ENCODE results near the gene SDK1. TPM values are rescaled to one million over a fixed set of nuclear protein-coding genes. Genes with fewer than 3 reads are reported as not detected.
"Not testable (repeated sequence)": the region's sequence is repeated elsewhere in the genome, so short reads cannot be mapped to it uniquely, and the experiment has no call there.

The SDK1 gene
- total and polyA plus RNA-seq, 2 of the 8 experiments (the other 6 are each of a cell fraction or from before 2014, with no cell fraction given), result 3.3 to 7.2 TPM

- POLR2A ChIA-PET (ENCODE audit: partially characterized antibody); H3K56ac ChIP-seq (replicated peaks; ENCODE audit: insufficient read length, low read depth, low read length); H2AFZ ChIP-seq (ENCODE audit: low read length); H4K8ac ChIP-seq (ENCODE audit: extremely low read depth, insufficient read depth, low read length); H3K4ac ChIP-seq (replicated peaks; ENCODE audit: insufficient read length, low read depth, low read length); FAIRE-seq; H3K79me1 ChIP-seq (ENCODE audit: low read depth, low read length); H2AK5ac ChIP-seq (ENCODE audit: low read depth, low read length); H3K4me3 ChIP-seq (ENCODE audit: extremely low read depth in 1 of 4, insufficient read depth in 2 of 4, low read depth in 3 of 4, low read length in 4 of 4); H2BK12ac ChIP-seq (ENCODE audit: low read depth, low read length); H2BK20ac ChIP-seq (ENCODE audit: low read length); H3K36me3 ChIP-seq (ENCODE audit: control insufficient read depth in 2 of 4, insufficient read depth in 4 of 4, low read length in 3 of 4); H3K14ac ChIP-seq (ENCODE audit: insufficient read length); DNase-seq (ENCODE audit: low read depth in 1 of 2, low spot score in 2 of 2); H3K4me1 ChIP-seq (replicated peaks in 1 of 4; ENCODE audit: control insufficient read depth in 3 of 4, insufficient read depth in 4 of 4, low read length in 3 of 4); H3K27ac ChIP-seq (ENCODE audit: low read depth, low read length); H3K23me2 ChIP-seq (ENCODE audit: low read depth, low read length); H3K18ac ChIP-seq (ENCODE audit: extremely low read depth, low read length); H2BK120ac ChIP-seq (replicated peaks; ENCODE audit: low read depth, low read length); H3K9ac ChIP-seq (replicated peaks in 1 of 4; ENCODE audit: extremely low read depth in 1 of 4, low read depth in 3 of 4, low read length in 3 of 4); H4K91ac ChIP-seq (replicated peaks; ENCODE audit: insufficient read length, low read length); H3K27me3 ChIP-seq (replicated peaks in 1 of 4; ENCODE audit: control insufficient read depth in 3 of 4, extremely low read depth in 1 of 4, insufficient read depth in 3 of 4, low read length in 3 of 4); H3K4me2 ChIP-seq (ENCODE audit: insufficient read depth in 1 of 2, low read depth in 2 of 2, low read length in 2 of 2); H4K5ac ChIP-seq (ENCODE audit: insufficient read length, low read depth, low read length); H3K23ac ChIP-seq (ENCODE audit: insufficient read length); H2BK15ac ChIP-seq (ENCODE audit: low read length); H4K20me1 ChIP-seq (replicated peaks in 1 of 2; ENCODE audit: control insufficient read depth in 1 of 2, insufficient read depth in 2 of 2, low read length in 2 of 2); H2BK5ac ChIP-seq (ENCODE audit: low read depth, low read length); H3K79me2 ChIP-seq (ENCODE audit: control insufficient read depth in 1 of 2, insufficient read depth in 2 of 2, low read length in 2 of 2); H3K9me3 ChIP-seq (ENCODE audit: insufficient read depth in 2 of 2, low read depth in 1 of 2, low read length in 1 of 2): not testable (repeated sequence)
- CTCF ChIA-PET (ENCODE audit: partially characterized antibody), result interaction anchor here (2.3 kb wide), 1 partner anchor 10 kb away, joined by 4 read pairs; no protein-coding TSS in a partner anchor
- 100% methylated on average over 2 of the region's 2 CpGs; no CpG with 5 or more reads in 1 of the 2 experiments for WGBS, 2 experiments (ENCODE audit: extremely low coverage in 1 of 2, insufficient coverage in 1 of 2, insufficient read length in 1 of 2, insufficient replicate concordance in 2 of 2, low coverage in 1 of 2, low lambda C conversion rate in 2 of 2, missing lambda C conversion rate in 1 of 2)
Measured at GRCh38 chr7:3706091-3706490, 405.0 kb downstream of the SDK1 start.
